ENCODE results near the gene PCDH19. TPM values are rescaled to one million over a fixed set of nuclear protein-coding genes. Genes with fewer than 3 reads are reported as not detected.

The PCDH19 gene
- total and polyA plus RNA-seq, 11 donors, result 0.15 to 2.2 (median 0.63) TPM

DNA sequence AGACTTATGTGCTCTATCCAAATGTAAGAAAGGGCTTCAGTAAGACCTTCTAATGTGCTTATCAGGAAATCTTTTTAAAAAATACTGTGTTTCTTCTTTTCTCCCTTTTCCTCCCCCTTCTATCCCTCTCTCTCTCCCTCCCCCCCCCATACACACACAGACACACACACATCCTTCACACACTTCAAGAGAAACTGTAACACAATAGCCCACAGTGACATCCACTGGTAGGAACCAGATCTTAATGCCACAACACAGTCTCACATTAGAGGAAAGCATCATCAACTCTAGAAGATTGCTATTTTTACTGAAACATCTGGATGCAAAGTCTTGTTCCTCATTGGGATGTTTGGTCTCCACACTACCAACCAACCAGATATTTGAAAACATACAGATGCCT, 4.6 kb downstream of the PCDH19 start:
- TF ChIP-seq, protein P1, sequence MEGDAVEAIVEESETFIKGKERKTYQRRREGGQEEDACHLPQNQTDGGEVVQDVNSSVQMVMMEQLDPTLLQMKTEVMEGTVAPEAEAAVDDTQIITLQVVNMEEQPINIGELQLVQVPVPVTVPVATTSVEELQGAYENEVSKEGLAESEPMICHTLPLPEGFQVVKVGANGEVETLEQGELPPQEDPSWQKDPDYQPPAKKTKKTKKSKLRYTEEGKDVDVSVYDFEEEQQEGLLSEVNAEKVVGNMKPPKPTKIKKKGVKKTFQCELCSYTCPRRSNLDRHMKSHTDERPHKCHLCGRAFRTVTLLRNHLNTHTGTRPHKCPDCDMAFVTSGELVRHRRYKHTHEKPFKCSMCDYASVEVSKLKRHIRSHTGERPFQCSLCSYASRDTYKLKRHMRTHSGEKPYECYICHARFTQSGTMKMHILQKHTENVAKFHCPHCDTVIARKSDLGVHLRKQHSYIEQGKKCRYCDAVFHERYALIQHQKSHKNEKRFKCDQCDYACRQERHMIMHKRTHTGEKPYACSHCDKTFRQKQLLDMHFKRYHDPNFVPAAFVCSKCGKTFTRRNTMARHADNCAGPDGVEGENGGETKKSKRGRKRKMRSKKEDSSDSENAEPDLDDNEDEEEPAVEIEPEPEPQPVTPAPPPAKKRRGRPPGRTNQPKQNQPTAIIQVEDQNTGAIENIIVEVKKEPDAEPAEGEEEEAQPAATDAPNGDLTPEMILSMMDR (IDR thresholded peaks at IDR 0.05), result no peak
- no peak for TF ChIP-seq POLR2A (IDR thresholded peaks at IDR 0.05)
- intact Hi-C loops (cut with DNase I), result no loop called here
- H3K9me3 ChIP-seq, result no peaks in the 10 kb centered on the region
- no peak overlapping the region for H3K4me3 ChIP-seq
- no peak overlapping the region for H3K27ac ChIP-seq
- no peak for DNase-seq
- peaks cover 0 to 93% (median 13%) of the 10 kb centered on the region in 9 donors for H3K27me3 ChIP-seq
- no peaks in the 10 kb centered on the region for H3K36me3 ChIP-seq
- ATAC-seq, result no peak
- peaks cover 0 to 10% (median 0%) of the 10 kb centered on the region in 12 donors for H3K4me1 ChIP-seq

DNA sequence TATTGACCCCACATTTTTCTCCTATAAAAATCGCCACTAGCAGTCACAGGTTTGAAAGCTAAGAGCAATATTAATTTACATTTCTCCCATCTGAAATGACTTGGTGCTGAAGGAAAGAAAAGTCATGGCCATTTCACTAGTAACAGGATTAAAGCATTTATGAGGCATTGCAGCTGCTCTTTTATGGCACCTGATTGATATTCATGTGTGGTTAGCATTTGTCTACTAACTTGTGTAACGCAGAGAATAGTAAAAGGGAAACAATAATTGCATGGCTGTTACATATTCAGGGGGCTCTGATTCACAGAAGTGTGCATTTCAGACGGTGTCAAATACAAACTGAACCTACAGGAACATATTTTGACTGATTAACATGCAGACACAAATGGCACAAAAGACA, 5.2 kb downstream of the PCDH19 start:
- peaks cover 0 to 91% (median 13%) of the 10 kb centered on the region in 9 donors for H3K27me3 ChIP-seq
- WGBS, 4 donors, result 38 to 65% (median 49%) methylated on average over 3 of the region's 3 CpGs
- peaks cover 0 to 10% (median 0%) of the 10 kb centered on the region in 12 donors for H3K4me1 ChIP-seq
- H3K27ac ChIP-seq, result no peak overlapping the region
- no peaks in the 10 kb centered on the region for H3K9me3 ChIP-seq
- DNase-seq, result no peak
- ATAC-seq, result no peak
- H3K4me3 ChIP-seq, result no peak overlapping the region
- no peaks in the 10 kb centered on the region for H3K36me3 ChIP-seq
- intact Hi-C loops (cut with DNase I), result no loop called here
- TF ChIP-seq, protein P1 (IDR thresholded peaks at IDR 0.05), result no peak
- TF ChIP-seq POLR2A (IDR thresholded peaks at IDR 0.05), result no peak

DNA sequence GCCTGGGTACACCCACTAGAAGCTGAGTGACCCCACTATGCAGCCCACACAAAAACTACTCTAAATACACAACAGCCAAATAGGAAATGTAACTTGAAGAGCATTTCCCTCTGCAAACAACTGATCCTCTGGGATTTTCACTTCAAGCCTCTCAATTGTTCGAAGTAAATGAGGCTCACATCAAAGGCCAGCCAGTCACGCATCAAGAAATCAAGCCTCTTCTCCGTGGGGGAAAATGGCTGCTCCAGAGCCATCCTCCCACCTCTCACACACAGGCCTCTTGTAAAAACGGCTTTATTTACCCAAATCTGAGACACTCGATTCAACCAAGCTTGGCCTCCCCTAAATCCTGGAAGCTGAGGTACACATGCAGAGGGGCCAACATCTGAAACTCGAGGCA, 14.3 kb downstream of the PCDH19 start:
- Histone ChIP-seq H3K4me3 (no peak overlapping the region), H3K27me3 (peaks cover 0 to 39% (median 0%) of the 10 kb centered on the region in 9 donors), H3K4me1 (no peaks in the 10 kb centered on the region), H3K9me3 (no peaks in the 10 kb centered on the region), H3K27ac (no peak overlapping the region), H3K36me3 (no peaks in the 10 kb centered on the region)
- DNase-seq, result no peak
- intact Hi-C loops (cut with DNase I), result no loop called here
- WGBS, 4 donors, result 36 to 40% (median 38%) methylated on average over 6 of the region's 6 CpGs
- TF ChIP-seq POLR2A (IDR thresholded peaks at IDR 0.05), result no peak
- TF ChIP-seq, protein P1 (IDR thresholded peaks at IDR 0.05), result no peak
- ATAC-seq, result no peak

DNA sequence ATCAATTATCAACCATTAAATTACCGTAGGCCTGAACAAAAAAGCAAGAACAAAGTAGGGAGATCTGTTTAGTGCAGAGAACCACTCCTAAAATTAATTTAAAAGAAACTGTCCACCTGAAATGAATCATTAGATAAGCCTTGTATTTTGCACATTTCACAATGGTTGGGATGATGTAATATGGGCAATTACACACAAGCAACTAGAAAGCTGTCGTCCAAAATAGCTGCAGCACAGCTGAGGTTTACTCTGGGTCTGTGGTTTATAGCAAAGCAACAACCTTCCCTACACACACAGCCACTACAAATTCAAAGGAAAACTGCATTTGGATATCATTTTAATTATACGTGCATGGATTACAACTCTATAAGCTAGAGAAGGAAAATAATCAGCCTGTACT, 28.5 kb downstream of the PCDH19 start:
- H3K27ac ChIP-seq, result no peak overlapping the region
- DNase-seq, result no peak
- H3K36me3 ChIP-seq, result no peaks in the 10 kb centered on the region
- H3K4me3 ChIP-seq, result no peak overlapping the region
- TF ChIP-seq, protein P1 (IDR thresholded peaks at IDR 0.05), result no peak
- no peak for TF ChIP-seq POLR2A (IDR thresholded peaks at IDR 0.05)
- intact Hi-C loops (cut with DNase I), result no loop called here
- no peak for ATAC-seq
- no peaks in the 10 kb centered on the region for H3K4me1 ChIP-seq
- 58 to 80% (median 76%) methylated on average over 3 of the region's 3 CpGs for WGBS, 4 donors
- peaks cover 0 to 14% (median 0%) of the 10 kb centered on the region in 9 donors for H3K27me3 ChIP-seq
- H3K9me3 ChIP-seq, result no peaks in the 10 kb centered on the region

Measured in heart left ventricle (tissue), 16 donors.